HG03442 (cell line): Measurements from ENCODE around the gene EMILIN2.
A peak's percentile ranks its signal among the peaks of the same experiment; 100 is the strongest.
"Not testable (repeated sequence)": the region's sequence is repeated elsewhere in the genome, so short reads cannot be mapped to it uniquely, and the experiment has no call there.

Source experiments
- ATAC-seq: cut with Tn5 transposase; IDR thresholded peaks from one replicate; pipeline ENCODE4 v1.9.1; 2021; ENCODE audit warnings: mild to moderate bottlenecking, moderate library complexity; ENCODE audit not compliant: unreplicated experiment

Gene EMILIN2

DNA sequence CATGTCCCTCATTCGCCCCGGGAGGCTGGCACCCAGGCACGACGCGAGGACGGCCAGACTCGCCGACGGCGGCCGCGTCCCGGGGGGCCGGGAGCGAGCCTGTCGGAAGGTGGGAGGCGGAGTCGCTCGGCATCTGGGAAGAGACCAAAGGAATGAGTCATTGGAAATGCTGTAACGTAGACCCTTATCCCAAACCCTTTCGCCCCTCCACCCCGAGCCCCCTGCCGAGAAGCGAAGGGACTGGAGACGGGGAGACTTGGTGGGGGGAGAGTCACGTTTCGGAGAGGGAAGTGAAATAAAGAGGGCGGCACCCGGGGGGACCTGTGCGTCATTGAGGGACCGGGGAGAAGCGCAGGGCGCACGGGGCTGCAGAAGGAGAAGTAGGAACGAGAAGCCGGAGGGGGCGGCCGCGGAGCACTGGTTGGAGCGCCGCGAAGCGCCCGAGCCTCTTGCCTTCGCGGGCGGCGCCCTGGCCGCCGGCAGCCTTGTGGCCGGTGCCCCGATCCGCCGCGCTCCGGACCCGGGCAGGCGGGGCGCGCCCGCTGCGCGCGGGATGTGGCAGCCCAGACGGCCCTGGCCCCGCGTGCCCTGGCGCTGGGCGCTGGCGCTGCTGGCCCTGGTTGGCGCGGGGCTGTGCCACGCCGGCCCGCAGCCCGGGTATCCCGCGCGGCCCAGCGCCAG lies at the start of gene EMILIN2:
TSS of gene EMILIN2 (plus strand) at position 371 of the 681 bp plus-strand sequence. CDS start at position 554, 183 bp downstream.
- ATAC-seq = no peak

DNA sequence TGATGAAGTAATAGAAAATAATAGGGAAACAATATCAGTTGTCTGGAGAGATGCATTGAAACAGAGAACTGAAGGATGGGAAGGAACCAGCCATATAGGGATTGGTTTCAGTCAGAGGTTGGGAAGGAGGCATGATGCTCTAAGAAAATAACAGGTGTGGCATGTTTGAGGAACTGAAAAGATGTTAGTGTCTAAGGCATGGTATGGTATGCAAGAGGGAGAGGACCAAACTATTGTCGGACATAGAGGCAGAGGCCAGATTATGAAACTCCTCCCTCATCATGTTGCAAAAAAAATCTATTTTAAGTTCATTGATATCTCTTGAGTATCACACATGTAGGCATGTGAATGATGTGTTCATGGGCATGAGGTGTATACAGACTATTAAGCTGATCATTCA lies 48.9 kb upstream of the EMILIN2 start:
- ATAC-seq = peak; percentile 45

DNA sequence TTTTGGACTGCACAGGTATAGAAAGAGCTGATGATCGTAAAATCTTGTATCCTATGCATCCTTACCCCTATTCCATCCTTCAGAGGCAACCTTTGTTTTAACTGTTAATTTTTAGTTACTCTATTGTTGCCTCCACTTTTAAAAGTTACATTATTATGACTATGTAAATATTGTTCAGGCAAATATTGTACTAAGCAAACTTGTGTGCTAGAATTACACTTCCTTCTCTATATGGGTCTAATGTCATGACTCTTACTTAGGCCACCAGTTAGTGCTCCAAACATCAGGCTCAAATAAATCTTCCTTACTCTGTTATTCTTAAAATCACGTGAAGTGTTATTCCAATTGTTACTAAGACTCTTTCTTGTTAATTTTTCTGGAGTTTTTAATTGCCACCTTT lies 47.4 kb upstream of the EMILIN2 start:
- ATAC-seq = no peak

DNA sequence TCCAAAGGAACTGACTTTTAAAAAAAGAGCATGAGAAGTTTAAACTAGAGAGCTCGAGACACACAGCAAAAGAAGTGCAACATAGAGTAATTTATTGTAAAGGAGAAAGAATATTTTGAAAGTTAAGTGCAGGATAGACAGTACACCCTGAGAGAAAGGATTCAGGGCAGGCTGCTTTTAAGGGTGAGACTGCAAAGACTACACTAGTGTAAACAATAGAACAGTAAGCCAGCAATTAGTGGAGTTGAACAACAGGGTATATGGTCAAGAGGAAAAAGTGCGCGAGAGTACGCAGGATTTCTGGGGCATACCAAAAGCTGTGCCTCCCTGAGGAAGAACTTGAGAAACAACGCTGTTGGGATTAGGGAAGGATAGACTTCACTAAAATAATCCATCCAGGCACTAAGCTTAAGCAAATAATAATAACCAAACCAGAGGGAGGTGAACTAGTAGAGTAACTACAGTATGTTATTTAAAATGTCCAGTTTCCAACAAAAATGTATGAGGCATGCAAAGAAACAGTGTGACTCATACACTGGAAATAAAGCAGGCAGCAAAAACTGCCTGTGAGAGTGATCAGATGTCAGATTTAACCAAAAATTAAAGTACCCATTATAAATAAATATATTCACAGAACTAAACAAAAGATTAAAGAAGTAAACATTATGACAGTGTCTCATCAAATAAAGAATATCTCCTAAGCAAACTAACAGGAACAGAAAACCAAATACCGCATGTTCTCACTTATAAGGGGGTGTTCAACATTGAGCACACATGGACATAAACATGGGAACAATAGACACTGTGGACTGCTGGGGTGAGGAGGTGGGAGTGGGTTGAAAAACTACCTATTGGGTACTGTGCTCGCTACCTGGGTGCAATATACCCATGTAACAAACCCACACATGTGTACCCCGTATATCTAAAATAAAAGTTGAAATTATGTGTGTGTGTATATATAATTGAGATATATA lies 40.5 kb upstream of the EMILIN2 start:
- no peak for ATAC-seq

DNA sequence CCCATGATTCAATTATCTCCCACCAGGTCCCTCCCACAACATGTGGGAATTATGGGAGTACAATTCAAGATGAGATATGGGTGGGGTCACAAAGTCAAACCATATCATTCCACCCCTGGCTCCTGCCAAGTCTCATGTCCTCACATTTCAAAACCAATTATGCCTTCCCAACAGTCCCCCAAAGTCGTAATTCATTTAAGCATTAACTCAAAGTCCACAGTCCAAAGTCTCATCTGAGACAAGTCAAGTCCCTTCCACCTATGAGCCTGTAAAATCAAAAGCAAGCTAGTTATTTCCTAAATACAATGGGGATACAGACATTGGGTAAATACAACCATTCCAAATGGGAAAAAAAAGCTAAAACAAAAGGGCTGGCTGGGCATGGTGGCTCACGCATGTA lies 38.2 kb upstream of the EMILIN2 start:
- ATAC-seq = not testable (repeated sequence)

DNA sequence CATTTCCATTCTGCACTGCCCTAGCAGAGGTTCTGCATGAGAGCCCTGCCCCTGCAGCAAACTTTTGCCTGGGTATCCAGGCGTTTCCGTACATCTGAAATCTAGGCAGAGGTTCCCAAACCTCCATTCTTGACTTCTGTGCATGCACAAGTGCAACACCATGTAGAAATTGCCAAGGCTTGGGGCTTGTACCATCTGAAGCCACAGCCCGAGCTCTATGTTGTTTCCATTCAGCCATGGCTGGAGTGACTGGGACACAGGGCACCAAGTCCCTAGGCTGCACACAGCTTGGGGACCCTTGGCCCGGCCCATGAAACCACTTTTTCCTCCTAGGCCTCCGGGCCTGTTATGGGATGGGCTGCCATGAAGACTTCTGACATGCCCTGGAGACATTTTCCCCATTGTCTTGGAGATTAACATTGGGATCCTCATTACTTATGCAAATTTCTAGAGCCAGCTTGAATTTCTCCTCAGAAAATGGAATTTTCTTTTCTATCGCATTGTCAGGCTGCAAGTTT lies 37.1 kb upstream of the EMILIN2 start:
- ATAC-seq = not testable (repeated sequence)

DNA sequence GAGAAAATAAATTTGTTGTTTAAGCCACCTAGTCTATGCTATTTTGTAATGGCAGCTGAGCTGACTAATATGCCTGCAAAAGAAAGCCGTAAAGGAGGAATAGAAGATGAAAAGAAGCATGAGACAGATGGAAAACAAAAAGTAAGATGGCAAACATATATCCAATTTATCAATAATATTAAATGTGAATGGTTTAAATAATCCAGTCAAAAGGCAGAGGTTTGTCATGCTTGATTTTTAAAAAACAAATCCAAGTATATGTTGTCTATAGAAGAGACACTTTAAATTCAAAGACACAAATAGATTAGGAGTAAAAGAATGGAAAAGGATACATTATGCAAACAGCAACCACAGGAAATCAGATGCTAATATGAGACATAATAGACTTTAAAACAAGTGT lies 35.4 kb upstream of the EMILIN2 start:
- no peak for ATAC-seq

DNA sequence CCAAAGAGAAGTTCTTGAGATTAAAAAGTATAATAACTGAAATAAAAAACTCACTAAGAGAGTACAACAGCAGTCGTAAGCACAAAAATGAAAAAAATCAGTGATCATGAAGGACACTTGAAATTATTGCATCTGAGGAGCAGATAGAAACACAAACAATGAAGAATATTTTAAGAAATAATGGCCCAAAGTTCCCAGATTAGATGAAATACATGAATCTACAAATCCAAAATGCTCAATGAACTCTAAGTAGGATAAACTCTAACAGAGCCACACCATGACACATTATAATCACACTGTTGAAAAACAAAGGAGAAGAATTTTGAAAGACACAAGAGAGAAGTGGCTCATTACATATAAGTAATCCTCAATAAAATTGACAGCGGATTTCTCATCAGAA lies 31.9 kb upstream of the EMILIN2 start:
- no peak for ATAC-seq

DNA sequence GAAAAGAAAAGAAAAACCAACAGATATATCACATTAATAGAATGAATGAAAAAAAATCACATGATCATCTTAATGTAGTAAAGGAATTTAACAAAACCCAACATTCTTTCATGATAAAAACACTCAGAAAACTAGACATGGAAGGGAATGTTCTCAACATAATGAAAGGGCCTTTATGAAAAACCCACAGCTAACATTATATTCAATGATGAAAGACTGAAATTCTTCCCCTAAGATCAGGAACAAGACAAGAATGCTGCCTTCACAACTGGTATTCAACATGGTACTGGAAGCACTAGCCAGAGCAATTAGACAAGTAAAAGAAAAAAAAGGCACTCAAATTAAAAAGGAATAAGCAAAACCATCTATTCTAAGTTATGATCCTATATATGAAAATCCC lies 28.5 kb upstream of the EMILIN2 start:
- ATAC-seq = no peak

DNA sequence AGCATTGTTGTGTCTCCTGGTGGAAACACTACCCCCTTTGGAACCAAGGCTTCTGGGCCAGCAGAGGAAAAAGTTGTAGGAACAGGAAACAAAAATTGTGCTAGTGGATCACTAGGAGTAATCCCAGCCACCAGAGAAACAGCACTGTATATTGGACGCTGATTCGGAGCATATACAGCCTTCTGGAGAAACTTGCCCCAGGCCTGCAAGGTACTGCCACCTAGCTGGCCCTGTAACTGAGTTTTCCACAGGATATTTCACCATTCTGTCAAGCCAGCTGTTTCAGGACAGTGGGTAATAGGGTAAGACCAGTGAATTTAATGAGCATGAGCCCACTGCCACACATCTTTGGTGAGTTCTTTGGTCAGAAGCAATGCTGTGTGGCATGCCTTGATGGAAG lies 25.1 kb upstream of the EMILIN2 start:
- no peak for ATAC-seq

DNA sequence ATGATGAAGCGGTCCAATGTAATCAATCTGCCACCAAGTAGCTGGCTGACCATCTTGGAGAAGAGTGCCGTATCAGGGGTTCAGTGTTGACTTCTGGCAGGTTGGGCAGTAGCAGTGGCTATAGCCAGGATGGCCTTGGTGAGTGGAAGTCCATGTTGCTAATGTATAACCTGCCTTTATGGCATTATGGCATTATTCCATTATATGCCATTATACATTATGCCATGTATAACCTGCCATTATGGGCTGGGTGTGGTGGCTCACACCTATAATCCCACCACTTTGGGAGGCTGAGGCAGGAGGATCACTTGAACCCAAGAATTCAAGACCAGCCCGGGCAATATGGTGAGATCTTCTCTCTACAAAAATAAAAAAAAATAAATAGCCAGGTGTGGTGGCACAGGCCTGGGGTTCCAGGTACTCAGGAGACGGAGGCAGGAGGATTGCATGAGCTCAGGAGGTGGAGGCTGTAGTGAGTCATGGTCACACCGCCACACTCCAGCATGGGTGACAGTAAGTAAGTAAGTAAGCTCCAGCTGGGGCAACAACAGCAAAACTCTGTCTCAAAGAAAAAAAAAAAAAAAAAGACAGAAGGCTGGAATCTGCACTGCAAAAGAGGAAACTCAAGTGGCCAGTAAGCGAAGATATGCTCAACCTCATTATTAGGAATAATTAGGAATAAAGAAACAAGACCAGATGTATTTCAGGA lies 24.4 kb upstream of the EMILIN2 start:
- ATAC-seq = no peak

DNA sequence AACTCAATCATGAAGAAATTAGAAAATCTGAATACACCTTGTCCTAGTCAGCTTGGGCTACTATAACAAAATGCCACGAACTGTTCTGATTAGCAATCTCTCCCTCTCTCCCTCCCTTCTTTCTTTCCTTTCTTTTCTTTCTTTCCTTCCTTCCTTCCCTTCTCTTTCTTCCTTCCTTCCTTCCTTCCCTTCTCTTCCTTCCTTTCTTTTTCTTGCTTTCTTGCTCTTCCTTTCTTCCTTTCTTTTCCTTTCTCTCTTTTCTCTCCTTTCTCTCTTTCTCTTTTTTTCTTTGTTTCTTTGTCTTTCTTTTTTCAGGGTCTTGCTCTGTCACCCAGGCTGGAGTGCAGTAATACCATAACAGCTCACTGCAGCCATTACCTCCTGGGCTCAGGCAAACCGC lies 23.6 kb upstream of the EMILIN2 start:
- no peak for ATAC-seq

DNA sequence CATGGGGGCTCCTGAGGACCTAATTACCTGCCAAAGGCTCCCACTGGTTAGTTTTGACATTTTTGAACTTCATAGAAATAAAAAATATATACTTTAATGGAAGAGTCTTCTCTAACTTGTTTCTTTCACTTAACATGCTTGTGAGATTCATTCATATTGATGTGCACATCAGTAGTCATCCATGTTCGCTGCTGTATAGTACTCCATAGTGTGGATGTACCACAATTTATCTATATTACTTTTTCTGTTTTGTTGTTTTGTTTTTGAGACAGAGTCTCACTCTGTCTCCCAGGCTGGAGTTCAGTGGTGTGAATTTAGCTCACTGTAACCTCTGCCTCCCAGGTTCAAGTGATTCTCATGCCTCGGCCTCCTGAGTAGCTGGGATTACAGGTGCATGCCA lies 22.8 kb upstream of the EMILIN2 start:
- no peak for ATAC-seq

DNA sequence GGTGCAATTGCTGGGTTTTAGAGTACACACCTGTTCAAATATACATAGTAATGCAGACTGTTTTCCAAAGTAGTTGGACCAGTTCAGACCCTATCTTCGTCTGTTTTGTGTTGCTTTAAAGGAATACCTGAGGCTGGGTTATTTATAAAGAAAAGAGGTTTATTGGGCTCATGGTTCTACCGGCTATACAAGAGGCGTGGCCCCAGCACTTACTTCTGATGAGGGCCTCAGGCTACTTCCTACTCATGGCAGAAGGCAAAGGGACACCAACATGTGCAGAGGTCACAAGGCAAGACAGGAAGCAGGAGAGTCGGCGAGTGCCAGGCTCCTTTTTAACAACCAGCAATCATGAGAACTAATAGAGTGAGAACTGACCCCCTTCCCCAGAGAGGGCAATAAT lies 21.9 kb upstream of the EMILIN2 start:
- no peak for ATAC-seq

DNA sequence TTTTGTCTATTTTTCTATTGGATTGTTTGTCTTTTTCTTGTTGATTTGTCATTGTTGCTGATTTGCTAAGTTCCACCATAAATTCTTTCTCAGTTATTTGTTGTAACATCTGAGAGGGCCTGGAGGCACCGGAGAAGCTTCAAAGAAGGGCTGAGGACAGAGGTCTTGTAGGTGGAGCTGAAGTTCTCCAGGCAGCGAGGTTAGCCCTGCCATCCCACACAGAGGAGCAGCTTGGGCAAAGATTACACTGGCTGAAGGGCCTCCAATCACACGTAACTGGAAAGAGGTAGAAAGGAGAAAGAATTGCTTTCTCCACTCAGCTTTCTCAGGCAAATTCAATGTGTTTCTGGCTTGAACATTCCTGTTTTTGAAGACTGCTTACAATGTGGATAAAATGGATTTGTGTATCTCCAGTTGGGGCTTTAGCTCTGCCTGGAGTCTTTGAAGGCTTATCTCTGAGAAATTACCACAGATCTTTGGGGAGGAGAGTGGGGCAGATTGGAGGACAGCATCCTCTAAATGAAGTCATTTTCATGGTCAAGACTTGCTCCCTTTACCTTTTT lies 21.1 kb upstream of the EMILIN2 start:
- ATAC-seq = no peak

DNA sequence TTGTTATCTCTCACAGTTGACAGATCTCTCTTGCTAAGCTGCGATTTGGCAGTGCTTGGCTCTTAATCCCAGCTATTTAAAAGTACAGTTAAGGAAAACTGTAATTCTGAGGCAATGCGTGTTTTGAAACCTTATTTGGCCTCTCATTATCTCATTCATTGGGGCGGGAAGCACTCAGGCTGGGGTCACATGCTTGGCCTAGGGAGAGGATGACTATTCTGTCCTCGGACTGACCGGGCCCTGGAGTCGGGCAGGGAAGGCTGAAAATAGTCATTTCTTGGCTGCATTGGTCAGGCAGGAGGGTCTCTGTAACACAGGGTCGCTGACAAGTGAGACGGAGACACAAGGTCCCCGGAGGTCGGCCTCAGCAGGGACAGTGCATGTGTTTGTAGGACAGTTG lies 20.2 kb upstream of the EMILIN2 start:
- no peak for ATAC-seq

DNA sequence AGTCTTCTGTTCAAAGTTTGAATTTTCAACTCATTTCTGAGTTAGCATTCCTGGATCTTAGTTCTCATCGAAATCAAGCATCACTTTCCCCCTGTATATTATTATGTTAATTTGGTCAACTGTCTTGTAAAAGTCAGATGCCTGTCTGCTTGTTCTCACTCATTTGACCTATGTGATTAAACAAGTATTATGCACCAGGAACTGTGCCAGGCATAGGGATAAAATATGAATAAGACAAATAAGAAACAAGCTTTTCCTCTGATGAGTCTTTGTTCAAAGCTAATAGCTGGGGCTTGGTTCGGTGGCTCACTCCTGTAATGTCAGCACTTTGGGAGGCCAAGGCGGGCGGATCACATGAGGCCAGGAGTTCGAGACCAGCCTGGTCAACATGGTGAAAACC lies 19.7 kb upstream of the EMILIN2 start:
- ATAC-seq = no peak

DNA sequence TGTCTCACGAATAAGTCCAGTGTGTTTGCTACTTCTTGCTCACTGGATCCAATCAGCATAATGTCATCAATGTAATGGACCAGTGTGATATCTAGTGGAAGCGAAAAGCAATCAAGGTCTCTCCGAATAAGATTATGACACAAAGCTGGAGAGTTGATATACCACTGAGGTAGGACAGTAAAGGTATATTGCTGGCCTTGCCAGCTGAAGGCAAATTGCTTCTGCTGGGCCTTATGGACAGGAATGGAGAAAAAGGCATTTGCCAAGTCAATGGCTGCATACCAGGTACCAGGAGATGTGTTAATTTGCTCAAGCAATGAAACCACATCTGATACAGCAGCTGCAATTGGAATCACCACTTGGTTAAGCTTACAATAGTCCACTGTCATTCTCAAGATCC lies 10.7 kb upstream of the EMILIN2 start:
- not testable (repeated sequence) for ATAC-seq

DNA sequence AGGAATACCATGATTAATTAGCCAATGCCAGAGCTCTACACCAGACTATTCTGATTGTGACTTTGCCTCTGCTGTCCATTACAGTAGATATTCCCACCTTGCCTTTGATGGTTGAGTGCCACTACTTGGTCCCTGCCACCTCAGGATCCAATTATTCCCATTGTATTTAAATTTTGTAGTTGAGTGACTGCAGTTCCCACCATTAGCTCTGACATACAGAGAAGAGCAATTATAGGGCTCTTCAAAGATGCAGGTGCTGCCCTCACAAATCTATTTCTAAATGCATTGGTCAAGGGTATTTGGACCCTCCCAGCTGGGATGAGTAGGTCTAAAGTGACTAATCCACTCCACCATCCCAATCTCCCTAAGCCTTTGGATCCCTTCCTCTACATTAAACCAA lies 9.5 kb upstream of the EMILIN2 start:
- not testable (repeated sequence) for ATAC-seq

DNA sequence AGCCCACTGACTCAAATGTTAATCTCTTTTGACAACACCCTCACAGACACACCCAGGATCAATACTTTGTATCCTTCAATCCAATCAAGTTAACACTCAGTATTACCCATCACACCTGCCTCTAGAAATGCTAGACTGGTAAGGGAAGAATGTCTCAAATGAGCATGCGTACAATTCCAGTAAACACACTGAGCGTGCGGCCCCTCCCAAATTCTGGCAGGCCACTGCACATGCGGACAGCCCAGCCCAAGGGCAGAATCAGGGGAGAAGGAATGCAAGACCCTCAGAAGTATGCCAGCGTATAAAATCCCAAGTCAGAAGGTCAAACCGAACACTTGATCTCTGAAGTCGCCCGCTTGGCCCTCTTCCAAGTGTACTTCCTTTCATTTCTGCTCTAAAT lies 7.6 kb upstream of the EMILIN2 start:
- ATAC-seq = no peak

DNA sequence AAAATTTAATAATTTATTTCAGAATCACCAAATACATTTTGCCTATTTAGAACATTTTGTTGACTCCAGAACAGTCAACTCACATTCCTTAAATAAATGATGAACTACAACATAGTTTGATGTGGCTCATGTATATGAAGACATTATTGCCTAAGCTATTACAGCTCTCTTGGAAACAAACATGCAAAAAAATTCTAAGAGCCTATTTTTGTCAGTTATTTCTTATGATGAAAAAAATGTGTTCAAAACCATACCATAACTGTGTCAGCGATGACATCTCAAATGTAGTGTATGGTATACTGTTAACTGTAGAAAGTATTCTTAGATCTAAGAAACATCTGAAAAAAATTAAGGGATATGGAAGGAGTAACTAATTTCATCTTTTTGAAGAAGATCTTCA lies 6.3 kb upstream of the EMILIN2 start:
- no peak for ATAC-seq
